Fibroblast of gingiva (primary cell): ENCODE measurements around the gene AQP7.
A peak's percentile ranks its signal among the peaks of the same experiment; 100 is the strongest.
"Not testable (repeated sequence)": the region's sequence is repeated elsewhere in the genome, so short reads cannot be mapped to it uniquely, and the experiment has no call there.

Experiments used
- DNase-seq: peaks from one replicate; pipeline ENCODE4 v3.0.0-alpha.2; 2011; ENCODE audit warnings: low read depth

Gene AQP7

DNA sequence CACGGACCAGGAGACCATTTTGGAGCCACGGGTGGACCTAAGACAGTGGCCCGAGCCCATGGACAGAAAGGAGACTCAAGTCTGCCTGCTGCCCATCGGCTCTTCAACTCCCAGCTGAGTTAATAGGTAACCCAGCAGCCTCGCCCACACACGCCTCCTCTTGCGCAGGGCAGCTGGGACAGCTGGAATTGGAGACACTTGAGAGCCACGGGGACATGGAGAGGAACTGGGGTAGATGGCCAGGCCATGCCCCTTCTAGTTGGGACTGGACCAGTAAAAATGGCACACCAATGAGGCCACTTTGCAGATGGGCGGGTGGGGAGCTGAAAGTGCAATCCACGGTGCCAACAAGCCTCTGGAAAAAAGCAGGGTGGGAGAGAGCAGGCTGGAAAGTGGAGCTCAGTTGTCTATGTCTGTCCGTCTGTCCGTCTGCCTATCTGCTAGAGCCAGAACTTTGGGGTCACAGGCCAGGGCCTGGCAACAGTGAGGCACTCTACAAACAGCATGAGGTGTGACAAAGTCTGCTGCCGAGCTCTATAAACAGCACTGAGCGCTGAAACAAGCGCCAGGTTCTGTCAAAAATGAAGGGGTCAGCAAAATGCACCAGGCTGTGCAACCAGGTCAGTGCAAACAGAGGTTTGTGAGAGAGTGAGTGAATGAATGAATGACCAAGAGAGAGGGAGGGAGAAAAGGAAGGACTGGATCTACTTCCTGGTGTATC, 7.0 kb downstream of the AQP7 start:
- not testable (repeated sequence) for DNase-seq

DNA sequence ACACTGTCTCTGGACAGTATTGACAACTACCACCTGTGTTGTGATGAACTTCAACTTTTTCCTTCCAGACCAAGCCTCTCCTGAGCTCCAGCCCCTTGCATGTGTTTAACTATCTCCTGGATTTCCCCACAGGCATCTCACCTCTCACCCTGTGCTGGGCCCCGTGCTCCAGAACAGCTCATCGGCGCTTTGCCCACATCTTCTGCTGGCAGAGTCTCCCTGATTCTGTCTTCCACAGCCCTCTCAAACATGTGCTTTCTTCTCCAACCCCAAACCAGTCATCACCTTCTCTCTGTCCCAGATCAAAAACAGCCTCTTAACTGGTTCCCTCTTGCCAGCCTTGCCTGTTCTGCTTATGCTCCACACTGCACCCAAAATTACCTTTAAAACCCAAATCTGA, 8.4 kb downstream of the AQP7 start:
- peak; percentile 46 for DNase-seq

DNA sequence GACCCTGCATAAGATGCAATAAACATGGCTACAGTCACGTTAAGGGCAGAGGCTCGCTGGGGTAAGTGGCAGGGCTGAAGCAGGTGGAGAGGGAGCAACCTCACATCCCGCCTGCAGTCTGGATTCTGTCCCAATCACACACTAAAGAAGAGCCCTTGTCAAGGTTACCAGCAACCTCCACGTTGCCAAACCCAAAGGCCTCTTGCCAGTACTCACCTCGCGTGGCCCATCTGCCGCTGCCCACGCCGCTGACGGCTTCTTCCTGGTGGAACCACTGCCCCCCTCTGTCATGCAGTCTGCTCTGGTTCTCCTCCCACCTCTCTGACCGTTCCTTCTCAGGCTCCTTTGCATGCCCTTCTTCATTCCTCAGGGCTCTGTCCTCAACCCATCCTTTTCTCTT, 8.8 kb downstream of the AQP7 start:
- DNase-seq = no peak

DNA sequence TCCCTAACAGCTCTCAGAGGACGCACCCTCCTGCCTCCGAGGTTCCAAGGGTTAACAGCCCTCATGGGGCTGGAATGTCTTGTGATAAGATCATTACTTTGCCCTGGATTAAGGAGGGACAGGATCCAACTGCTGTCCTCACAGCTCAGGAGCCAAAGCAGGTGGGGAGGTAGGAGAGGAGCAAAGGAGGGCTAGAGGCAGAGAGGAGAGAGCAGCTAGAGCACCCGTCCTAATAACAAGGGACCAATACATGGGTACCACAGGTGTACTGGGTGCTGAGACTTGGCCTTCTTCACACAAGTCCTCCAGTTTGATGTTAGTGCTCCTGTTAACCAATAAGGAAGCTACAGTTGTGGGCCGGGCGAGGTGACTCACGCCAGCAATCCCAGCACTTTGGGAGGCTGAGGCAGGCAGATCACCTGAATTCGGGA, 9.8 kb downstream of the AQP7 start:
- not testable (repeated sequence) for DNase-seq

DNA sequence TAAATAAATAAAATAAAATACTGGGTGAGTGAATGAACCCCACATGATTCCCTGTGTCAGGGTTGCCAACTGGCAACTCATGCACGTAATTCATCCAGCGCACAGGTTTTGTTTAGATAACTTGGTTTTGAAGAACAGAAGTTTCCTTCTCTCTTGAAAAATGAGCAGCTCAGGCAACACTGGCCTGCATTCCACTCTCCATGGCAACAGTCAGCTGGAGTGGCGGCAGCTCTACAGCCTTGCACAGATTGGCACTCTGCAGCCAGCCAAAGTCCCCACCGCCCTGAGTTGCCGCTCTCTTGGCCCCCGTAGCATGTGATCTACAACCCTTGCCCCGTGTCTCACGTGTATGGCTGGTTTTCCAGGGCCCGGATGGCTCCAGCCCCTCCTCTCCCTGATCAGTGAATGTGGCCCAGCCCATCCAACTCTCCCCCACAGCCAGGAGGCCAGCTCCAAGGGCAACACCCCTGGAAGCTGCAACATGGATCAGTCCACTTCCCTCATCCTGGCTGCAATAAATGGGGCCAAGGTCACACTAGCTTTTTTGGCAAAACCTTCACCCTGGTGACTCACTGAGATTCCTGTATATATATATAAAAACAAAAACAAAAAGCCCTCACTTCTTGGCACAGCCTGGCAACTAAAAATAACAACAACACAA, 11.1 kb downstream of the AQP7 start:
- DNase-seq = peak; percentile 100

DNA sequence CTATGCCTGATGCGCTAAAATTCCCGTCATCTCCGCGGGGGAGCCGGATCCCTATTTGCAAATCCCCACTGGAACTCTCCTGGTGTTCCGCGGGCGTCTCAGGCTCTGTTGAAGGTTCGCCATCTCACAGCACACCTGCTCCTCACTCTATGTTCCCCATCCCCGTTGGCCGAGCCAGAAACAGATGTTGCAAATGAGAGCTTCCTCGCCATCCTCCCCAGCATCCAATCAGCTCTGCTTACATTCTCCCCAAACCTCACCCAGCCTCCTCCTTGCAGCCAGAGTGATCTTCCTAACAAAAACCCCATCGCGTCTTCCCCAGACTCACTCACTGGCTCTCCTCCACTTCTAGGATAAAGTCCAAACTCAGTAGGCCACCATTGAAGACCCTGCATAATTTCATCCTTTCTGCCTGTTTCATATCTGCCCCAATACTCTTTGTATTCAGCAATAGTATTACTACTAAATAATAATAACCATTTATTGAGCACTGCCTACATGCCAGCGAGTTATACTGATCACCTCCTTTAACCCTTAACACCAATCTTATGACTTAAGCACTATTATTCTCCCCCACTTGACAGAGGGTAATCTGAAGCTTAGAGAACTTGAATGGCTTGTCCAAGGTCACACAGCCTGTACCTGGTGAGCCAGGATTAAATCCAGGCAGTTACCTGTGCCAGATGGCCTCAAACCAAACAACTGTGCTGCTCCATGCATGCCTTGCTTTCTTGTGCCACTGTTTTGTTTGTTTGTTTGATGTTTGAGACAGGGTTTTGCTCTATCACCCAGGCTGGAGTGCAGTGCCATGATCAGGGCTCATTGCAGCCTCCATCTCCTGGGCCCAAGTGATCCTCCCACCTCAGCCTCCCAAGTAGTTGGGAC, 14.0 kb downstream of the AQP7 start:
- DNase-seq = no peak

DNA sequence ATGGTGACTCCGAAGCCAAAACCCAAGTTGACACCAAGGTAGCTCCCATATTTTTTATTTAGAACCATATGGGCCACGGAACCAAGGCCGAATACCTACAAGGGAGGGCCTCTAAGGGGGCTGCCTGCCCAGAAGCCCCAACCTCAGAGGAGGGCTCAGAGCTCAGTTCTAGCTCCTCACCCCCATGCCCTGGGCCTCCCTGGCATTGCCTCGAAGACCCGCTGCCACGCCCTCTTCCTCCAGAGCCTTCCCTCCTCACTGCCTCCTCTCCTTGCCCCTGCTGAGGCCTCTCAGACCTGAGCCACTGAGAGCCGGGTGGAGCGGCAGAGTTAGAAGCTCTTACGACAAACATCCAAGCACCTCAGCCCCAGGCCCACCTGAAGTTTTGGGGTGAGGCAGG, 15.4 kb downstream of the AQP7 start:
- not testable (repeated sequence) for DNase-seq

DNA sequence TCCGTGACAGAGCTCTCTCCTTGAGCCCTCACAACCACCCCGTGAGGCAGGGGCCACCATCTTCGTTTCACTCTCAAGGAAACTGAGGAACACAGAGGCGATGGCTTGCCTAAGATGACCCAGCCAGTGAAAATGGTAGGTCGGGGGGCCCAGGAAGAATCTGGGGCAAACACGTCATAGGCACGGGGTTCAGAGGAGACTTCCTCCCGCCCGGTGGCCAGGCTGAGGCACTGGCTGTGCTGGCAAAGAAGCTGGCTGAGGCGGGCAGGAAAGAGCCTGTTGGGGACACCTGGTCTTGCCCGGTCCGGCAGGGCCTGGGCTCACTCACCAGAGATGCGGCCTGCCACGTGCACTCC, 15.7 kb downstream of the AQP7 start:
- DNase-seq = not testable (repeated sequence)

DNA sequence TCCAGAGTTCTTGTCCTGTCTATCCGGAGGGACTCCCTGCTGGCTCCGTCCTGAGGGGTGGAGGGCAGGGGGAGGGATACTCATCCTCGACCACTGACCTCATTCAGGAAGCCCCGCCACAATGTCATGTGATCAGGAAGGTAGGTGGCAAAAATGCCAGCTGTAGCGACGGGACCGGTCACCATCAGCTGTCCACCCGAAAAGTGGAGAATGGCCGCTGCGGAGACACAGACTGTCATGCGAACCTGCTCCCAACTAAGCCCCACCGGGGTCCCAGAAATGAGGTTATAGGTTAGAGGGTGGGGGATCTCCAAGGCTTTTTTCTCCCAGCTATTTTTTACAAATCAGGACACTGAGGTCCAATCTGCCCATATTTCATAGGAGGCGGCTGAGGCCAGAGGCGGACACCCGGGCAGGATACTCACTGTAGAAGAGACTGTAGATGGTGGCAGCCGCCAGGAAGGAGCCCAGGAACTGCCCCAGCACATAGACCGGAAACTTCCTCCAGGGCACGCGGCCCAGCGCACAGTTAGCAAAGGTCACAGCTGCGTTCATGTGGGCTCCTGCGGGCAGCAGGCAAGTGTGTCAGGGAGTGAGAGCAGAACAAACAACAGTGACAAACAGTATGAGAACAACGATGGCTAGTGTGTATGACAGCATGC, 16.3 kb downstream of the AQP7 start:
- DNase-seq = not testable (repeated sequence)

DNA sequence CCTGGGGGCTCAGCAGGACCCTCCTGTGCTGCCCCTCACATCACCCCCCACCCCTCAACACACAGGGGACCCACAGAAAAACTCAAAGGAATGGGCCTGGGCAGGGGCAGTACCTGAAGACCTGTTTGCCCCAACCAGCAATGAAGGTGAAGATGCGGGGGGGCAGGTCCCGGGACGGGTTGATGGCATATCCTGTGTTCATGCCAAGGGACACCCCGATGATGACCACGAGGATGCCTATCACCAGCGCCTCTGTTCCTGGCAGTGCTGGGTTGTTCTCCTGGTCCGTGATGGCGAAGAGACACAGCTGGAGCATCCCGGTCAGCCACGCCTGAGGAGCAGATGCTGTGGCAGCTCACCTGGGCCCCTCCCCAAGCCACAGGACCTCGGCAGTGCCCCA, 16.8 kb downstream of the AQP7 start:
- not testable (repeated sequence) for DNase-seq

DNA sequence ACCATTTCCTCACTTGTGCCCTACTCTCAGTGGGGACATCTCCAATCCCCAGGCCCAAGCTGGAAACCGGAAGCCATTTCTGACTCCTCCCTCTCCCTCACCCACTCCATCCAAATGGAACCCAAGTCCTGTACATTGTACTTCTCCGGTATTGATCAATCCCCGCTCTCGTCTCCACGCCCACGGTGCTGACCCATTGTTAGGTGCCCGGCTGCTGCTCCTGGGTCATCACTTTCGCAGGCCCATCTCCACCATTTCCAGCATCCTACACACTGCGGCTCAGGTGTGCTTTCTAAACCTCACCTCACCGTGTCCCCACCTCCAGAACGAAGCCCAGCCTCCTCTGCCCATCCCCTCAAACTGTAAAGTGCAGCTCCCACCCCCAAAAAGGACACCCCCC, 19.0 kb downstream of the AQP7 start:
- not testable (repeated sequence) for DNase-seq

DNA sequence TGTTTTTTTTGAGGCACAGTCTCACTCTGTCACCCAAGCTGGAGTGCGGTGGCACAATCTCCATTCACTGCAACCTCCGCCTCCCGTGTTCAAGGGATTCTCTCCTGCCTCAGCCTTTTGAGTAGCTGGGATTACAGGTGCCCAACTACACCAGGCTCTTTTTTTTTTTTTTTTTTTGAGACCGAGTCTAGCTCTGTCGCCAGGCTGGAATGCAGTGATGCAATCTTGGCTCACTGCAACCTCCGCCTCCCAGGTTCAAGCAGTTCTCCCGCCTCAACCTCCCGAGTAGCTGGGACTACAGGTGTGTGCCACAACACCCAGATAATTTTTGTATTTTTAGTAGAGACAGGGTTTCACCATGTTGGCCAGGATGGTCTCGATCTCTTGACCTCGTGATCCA, 20.0 kb downstream of the AQP7 start:
- DNase-seq = not testable (repeated sequence)

DNA sequence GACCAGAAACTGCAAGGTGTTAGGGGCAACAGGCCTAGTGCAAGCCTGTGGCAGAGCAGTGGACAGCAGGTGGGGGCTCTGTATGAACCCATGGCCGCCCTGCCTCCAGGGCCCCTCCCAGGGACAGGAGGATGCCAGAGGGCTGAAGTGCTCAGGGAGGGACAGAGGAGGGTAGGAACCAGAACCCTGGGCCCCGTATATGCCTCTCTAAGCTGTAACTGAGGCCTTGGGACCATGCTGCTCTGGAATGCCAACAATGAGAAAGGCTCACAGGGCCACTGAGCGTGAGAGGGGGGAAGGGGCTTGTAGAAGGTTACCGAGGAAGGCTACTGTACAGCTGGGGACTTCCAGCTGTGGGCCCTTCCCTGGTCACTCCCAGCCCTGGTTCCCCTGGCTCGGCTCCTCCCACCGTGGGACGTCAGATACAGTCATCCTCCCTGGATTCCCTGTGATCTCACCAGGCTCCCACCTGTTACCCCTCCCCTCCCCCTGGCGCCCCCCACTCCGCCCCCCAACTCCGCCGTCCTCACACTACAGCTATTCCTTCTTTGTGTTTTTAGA, 21.1 kb downstream of the AQP7 start:
- no peak for DNase-seq

DNA sequence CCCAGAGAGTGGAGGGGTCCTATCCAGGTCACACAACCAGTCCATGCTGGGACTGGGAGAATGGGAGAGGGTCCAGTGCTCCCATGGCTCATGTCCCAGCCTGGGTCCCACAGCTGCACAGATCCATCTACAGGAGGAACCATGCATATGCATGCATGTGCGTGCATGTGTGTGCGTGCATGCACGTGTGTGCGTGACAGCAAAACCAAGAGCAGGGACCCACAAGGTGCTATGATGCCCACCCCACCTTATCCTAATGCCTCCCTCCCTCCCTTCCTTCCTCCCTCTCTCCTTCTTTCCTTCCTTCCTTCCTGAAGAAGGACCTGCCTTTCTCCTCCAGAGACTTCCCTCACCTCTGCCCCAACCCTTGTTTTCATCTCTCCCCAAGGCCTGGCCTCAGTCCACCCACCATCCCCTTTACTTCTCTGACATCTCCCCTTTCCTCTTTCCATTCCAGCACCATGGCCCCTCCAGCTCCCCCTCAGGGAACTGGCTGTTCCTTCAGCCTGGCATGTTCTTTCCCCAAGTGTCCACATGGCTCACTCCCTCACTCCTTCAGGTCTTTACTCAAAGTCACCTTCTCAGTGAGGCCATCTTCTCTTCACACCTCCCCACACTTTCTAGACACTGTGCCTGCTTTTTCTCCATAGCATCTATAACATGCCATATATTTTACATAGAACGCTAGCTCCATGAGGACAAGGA, 21.8 kb downstream of the AQP7 start:
- DNase-seq = no peak

DNA sequence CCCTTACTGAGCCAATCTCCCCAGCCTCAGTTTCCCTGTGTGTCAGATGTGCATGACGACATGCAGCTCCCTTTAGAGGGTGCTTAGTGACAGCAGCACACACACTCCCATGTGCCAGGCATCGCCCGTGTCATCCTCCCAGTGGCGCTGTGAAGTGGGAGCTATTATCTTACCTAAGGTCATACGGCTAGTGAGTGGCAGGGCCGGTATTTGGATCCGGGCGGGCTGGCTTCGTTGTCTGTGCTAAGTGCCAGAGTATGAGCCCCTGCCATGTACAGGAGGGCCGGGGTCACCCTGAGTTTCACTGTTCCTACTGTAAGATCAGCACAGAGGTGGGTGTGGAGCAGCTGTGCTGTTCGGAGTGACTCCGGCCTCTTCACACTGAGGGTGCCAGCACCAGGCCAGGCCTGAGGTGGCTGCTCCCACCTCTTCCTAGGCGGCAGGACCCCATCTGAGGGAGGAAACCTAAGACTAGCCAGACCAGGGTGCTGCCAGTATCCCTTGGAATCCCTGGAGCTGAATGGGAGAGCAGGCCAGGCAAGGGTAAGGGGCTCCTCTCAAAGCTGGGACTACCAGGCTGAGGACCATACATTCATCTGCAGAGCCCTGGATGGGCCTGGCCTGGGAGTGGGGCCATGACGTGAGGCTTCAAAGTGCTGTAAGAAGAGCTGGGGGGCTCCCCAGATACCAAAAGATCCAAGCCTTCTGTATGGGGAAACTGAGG, 22.5 kb downstream of the AQP7 start:
- no peak for DNase-seq

DNA sequence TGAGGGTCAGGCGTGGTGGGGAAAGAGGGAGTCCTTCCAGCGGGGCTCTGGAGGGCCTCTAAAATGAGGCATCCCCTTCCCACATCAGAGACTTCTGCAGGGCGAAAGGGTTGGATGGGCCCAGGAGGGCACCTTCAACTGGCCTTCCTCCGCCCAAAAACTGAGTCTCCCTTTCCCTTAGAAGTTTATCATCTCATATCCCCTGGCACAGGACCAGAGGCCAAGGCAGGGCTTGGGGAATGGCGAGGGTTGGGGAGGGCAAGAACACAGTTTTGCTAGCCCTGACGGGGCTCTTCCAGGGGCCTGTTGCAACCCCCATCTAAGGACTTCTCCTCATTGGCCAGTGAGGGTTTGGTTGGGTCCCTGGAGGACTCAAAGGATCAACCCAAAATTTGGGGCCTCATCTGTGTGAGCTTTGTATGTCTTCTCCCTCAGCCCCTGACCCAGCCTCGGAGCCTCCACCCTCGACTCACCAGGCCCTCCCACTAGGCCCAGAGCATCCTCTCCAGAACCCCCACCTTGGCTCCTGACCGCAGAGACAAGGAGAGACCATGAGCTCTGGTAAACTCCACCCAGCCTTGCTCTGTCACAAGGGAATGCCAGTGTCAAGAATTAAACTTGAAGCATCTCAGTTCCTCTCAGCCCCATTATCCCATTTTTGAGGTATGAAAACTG, 24.1 kb downstream of the AQP7 start:
- no peak for DNase-seq

DNA sequence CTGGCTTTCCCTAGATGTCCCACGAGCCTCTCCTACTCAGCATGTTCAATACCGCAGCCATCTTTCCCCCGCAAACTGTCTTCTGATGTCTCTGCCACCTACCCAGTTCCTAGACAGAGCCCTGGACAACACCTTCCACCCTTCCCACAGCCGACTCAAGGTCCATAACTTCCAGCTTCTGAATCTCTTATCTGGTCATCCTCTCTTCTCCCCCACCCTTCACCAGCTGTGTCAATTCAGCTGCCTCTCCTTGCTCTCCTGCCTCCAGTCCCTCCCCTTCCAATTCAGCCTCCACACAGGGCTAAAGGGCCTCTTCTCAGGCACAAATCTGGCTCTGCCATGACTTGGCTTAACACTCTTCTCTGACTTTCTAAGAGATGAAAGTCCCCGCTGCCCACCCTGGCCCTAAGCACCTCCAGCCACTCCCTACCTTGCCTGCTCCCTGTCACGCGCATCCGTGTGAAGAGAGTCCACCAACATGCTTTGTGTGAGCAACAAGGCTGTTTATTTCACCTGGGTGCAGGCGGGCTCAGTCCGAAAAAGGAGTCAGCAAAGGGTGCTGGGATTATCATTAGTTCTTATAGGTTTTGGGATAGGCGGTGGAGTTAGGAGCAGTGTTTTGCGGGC, 25.2 kb downstream of the AQP7 start:
- no peak for DNase-seq

DNA sequence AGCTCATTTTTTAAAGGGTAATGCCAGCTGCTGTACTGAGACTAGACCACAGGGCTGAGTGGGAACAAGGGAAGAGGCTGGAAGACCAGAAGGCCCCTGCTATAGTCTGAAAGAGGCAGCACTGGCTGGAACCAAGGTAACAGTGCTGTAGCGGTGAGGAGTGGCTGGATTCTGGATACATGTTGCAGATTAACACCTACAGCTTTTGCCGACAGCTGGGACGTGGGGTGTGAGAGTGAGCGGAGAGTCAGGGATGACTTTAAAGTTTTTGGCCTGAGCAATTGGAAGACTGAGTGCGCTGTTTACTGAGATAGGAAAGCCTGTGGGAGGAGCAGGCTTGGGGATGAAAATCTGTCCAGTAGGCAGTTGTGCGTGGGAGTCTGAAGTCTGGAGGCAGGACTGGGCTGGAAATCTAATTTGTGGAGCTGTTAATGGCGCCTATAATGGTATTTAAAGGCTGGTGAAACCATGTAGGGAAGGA, 26.5 kb downstream of the AQP7 start:
- DNase-seq = no peak

DNA sequence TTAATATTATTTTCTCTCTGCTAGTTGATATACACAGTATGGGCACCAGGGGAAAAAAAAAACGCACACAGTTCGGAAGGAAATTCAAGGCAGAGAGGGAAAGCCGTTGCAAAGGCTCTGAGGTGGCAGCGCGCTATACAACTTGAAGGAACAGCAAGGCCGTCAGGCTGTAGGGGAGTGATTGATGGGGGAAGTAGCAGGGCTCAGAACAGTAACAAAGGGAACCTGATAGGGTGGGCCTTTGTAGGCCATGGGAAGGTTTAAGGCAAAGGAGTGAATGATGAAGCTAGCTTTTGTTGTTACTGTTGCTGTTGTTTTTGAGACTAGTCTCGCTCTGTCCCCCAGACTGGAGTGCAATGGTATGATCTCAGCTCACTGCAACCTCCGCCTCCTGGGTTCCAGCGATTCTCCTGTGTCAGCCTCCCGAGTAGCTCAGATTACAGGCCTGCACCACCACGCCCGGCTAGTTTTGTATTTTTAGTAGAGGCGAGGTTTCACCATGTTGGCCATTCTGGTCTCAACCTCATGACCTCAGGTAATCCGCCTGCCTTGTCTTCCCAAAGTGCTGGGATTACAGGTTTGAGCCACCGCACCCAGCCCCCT, 27.0 kb downstream of the AQP7 start:
- no peak for DNase-seq
